HG03064 (cell line): Measurements from ENCODE around the gene UGGT2.
"Not testable (repeated sequence)": the region's sequence is repeated elsewhere in the genome, so short reads cannot be mapped to it uniquely, and the experiment has no call there.

Experiments used
- ATAC-seq: cut with Tn5 transposase; IDR thresholded peaks from one replicate; pipeline ENCODE4 v1.9.1; 2021; ENCODE audit warnings: low read depth; ENCODE audit not compliant: unreplicated experiment

The UGGT2 gene

DNA sequence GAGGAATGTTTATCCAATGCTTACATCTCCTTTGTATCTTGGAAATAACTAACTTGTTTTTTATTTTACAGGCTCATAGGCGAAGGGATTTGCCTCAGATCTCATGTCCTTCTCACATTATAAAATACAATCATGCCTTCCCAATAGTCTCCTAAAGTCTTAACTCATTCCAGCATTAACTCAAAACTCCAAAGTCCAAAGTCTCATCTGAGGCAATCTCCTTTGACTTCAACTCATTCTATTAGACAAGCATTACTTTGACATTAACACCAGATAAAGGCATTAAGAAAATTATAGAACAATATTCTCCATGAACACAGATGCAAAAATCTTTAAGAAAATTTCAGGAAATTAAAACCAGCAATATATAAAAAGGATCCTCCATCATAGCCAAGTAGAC is 238.7 kb downstream of the UGGT2 start:
- no peak for ATAC-seq

DNA sequence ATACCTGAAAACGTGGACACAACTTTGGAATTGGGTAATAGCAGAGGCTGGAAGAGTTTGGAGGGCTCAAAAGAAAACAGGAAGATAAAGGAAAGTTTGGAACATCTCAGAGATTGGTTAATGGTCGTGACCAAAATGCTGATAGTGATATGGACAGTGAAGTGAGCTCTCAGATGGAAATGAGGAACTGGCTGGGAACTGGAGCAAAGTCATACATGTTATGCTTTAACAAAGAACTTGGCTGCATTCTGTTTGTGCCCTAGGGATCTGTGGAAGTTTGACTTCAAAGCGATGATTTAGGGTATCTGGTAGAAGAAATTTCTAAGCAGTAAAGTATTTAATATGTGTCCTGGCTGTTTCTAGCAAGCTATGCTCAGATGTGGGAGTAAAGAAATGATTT is 240.1 kb downstream of the UGGT2 start:
- ATAC-seq: no peak

DNA sequence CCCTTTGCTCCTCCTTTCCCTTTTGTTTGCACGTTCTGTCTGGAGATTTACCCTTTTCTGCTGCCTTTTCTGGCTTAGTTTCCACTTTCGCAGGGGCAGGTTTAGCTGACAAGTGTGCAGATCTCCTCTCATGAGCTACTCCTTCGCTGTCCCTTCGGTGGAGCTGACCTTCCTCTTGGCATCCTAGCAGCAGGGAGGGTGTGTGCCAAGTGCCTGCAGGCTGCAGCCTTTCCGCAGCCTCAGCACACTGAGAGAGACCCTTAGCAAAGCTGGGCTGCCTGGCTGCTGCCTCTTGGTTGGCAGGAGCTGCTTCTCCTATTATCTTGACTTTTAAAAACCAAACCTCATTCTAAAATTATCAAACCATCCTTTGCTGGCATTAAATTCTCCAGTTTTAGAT is 243.8 kb downstream of the UGGT2 start:
- no peak for ATAC-seq

DNA sequence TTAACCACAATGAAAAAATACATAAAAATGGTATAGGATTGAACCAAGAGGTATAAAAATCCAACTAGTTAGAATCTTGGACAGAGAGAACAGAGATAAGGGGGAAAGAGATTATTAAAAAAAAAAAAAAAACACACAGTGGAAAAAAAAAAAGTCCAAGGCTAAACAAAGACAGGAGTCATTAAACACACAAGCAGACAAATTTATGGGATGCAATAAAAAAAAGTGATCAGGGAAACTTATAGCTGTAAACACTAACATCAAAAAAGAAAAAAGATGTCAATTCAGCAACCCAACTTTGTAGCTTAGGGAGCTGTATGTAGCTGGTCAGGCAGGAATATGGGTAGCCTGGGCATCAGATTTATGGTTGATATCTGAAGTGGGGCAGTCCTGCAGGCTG is 247.3 kb downstream of the UGGT2 start:
- ATAC-seq: no peak

DNA sequence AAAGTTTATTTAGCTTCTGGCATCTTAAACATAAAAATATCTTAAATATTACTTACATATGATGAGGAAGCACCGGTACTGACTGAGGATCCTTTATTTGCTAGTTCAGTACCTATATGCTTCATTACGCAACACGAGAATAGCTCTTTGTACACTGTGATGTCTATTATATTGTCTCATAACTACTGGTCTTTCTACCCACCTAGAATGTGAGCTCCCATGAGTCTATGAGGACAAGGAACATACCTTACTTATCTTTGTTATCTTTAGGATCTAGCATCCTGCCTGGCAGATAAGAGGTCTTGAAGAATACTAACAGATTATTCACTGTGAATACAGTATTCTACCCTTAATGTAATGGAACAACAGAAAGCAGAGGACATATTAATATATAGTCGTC is 251.4 kb downstream of the UGGT2 start:
- ATAC-seq: no peak

DNA sequence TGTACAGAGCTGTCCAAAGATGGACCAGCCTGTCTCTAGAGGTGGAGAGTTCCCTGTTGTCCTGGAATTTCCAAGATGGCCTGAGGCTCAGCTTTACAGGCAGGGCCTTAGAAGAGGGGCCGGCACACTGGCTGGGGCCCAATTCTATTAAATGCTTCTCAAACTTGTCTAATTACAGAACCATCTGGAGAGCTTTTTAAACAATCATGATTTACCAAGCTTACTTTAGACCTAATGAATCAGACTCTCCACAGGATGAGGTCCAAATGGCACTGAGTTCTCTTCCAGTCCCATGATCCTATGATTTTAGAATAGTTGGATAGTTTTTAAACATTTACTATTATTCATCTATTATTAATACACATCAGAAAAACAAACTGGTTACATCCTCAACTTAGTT is 252.8 kb downstream of the UGGT2 start:
- ATAC-seq: no peak

DNA sequence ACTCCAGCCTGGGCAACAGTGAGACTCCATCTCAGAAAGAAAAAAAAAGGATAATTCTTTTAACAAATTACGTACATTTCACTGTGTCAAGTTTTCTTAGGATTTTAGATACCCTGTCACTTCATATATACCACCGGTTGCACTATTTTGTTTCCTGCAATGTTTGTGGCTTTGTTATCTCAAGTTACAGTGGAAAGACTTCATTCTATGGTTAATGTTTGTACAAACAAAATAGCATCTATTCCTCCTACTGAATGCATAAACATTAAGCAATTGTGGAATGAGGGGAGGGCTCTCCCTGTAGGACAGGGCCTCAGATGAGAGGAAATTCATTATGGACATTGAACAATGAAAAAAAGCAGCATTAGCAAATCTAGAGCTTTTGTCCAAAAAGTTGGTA is 256.2 kb downstream of the UGGT2 start:
- ATAC-seq: no peak

DNA sequence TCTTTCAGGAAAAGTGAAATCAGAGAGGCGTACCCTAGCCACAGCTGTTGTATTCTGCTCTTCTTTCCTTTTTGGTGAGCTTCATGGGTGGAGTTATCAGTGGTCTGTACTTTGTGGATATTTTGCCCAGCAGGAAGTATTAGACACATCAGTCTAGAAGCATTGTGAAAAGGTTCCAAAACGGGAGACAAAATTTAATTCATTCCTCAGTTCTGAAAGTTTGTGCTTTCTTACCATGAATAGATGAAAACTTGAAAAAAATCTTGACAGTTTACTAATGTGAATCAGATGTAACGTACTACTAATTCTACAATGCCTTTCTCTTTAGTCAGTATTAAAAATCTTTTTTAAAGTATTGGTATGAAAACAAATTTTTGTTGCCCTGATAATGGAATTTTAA is 259.4 kb downstream of the UGGT2 start:
- ATAC-seq: no peak

DNA sequence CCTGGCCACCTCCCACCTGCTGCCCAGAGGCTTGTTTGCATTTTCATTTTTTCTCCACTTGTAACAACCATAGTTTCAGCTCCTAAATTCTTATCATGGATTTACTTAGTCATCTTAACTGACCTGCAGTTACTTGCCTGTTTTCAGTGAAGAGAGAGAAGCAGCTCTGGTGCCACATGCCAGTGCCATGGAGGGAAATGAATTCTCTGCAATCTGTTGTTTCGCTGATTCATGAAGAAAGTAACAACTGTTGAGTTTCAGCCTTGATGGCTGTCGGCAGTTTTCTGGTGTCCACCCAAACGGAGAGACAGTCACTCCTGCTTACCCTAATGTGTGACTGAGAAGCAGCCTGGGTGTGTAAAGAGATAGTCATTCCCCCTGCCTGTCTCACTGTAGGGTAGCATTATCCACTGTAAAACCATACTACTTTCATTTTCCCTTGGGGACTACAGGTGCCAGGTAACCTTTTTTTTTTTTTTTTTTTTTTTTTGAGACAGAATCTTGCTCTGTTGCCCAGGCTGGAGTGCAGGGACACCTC is 260.1 kb downstream of the UGGT2 start:
- no peak for ATAC-seq

DNA sequence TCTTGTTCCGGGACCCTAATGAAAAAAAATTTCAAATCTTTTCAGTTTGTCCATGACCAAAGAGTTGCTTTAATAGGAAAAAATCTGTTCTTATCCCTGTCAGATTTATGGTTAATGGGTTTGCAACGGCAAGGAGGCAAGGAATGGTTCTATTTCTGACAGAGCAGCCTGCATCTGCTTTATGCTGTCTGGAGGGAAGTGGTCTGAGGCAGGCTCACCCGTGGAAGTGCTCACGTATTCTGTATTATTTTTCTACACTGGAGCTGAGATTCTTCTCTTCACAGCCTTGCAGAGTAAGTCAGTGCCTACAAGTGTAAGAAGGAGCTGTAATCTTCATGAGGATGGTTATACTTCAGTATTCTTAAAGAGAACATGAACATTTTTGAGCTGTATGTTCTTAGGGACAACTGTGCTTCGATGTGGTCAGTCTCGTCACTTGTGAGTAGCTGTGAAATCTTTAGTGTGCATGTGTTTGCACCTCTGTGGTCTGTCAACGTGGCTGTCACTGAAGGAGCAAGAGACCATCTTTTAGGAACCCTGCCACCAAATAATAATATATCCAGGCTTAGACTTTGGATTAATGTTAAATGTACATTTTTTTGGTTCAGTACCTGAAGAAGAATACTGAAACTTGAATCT is 262.0 kb downstream of the UGGT2 start:
- no peak for ATAC-seq

DNA sequence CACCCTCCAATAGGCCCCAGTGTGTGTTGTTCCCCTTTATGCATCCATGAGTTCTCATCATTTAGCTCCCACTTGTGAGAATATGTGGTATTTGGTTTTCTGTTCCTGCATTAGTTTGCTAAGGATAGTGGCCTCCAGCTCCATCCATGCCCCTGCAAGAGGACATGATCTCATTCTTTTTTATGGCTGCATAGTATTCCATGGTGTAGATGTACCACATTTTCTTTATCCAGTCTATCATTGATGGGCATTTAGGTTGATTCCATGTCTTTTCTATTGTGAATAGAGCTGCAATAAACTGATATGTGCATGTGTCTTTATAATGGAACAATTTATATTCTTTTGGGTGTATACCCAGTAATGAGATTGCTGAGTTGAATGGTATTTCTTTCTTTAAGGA is 263.9 kb downstream of the UGGT2 start:
- ATAC-seq: not testable (repeated sequence)

DNA sequence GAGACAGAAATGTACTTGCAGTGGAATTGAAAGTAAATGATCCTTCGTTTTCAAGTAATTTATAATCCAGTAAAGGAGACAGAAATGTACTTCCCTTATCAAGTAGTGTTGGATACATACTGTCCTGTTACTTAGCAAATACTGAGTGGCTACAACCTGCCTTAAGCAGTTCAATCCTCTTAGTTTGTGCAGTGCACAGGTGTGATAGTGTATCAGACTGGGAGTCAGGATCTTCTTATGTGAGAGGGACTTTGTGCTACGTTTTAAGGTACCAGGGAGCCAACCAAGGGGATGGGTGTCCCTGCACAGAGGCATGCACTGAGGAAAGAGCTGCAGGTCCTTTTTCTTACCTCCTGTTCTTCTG is 265.1 kb downstream of the UGGT2 start:
- no peak for ATAC-seq

DNA sequence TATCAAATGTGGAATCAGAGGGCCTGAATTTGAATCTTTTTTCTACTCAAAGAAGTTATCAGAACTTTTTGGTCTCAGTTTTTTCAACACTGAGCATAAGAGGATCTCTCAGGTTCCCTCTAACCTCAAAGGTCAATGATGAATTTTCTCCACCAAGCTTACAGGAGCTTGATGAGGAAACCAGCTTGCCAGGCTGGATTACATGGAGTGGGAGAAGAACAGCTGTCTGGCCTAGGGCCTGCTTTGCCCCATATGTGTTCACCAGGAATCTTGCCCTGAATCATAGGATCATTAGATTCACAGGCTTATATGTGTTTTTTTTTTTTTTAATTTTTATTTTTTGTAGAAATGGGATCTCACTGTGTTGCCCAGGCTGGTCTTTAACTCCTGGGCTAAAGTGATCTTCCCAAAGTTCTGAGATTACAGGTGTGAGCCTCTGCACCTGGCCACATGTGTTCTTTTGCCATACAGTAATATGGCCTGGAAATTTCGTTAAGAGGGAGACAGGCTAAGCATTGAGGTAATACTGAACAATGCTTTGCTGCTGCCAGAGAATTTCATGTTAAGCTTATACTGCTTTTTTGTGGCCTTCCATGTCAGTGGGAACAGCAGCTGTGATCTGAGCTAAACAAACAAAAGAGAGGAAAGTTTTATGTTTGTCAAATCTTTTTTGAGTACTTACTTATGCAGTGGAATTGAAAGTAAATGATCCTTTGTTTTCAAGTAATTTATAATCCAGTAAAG is 265.7 kb downstream of the UGGT2 start:
- ATAC-seq: no peak

DNA sequence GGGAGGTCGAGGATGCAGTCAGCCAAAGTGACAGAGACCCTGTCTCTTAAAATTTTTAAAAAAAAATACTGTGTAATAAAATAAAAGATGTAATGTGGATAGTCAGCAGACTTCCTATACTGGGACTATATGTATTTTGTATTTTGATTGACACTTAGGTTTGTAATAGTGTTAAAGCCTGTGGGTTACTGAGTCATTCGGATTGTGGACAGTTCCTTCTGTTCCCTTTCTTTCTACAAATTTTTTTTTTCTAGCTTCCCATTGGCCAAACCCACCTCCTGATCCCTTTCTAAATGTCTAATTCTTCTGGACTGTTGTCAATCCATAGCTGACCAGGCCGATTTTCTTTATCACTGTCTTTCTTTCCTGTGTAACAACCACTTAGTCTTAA is 268.3 kb downstream of the UGGT2 start:
- no peak for ATAC-seq

DNA sequence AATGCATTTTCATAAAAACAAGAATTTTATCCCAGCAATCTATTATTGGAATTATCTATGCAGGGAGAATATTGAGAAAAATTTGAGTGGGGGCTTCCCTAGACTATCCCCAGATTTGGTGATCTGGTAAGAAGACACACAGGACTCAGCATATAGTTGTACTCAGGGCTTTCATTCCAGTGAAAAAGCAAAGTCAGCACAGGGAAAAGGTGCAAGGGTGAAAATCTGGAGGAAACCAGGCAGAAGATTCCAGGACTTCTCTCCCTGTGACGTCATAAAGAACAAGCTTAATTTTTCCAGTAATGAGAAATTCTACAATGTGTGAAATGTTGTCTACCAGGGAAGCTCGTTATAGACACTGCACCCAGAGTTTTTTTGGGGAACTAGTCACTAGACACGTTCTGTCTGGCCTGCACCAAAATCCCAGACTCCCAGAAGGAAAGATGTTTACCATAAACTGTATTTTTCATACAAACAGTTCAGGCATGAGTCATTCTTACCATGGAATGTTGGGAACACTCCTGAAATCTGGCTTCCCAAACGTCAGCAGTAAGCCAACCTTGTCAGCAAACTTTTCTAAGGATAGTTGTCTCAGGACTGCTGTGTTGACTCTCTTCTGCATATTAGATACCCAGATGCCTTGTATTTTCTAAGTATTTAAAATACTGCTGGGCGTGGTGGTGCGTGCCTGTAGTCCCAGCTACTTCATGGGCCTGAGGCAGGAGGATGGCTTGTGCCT is 268.9 kb downstream of the UGGT2 start:
- ATAC-seq: no peak

DNA sequence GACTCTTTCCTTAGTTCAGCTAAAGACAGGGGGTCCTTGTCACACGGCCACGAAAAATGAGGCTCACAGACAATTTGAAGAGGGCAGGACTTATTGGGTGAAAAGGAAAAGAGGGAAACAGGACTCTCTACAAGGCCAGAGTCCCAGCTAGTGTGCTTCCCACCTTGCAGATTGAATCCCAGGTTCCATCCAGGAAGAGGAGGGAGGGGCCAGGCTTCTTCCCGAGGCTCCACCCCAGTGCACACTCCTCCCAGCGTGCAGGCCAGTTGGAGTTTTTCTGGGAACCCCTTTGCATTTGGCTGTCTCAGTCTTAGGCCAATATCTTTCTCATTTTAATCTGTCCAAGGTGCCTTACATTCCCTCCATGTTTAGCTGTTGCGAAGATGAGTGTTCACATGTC is 269.5 kb downstream of the UGGT2 start:
- ATAC-seq: no peak

DNA sequence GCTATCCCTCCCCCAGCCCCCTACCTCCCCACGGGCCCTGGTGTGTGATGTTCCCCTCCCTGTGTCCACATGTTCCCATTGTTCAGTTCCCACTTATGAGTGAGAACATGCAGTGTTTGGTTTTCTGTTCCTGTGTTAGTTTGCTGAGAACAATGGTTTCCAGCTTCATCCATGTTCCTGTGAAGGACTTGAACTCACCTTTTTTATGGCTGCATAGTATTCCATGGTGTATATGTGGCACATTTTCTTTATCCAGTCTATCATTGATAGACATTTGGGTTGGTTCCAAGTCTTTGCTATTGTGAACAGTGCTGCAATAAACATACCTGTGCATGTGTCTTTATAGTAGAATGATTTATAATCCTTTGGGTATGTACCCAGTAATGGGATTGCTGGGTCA is 271.3 kb downstream of the UGGT2 start:
- not testable (repeated sequence) for ATAC-seq

DNA sequence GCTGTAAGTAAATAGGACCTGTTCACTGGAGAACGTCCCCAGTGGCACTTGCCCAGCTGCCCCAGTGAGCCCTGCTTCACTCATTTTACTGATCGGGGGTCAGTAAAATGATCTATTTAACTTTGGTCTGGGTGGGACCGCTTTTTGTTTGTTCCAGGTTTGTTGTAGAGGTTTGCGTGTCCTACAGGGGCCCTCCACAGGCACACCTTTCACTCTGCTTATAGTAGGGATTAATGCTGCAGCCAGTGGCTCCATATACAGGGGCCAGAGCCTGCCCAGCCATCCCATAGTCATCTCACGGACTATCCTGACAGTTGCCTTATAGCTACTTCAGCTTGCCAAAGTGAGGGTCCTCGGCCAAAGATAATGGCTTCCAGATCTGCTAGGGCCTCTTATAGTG is 272.2 kb downstream of the UGGT2 start:
- no peak for ATAC-seq

DNA sequence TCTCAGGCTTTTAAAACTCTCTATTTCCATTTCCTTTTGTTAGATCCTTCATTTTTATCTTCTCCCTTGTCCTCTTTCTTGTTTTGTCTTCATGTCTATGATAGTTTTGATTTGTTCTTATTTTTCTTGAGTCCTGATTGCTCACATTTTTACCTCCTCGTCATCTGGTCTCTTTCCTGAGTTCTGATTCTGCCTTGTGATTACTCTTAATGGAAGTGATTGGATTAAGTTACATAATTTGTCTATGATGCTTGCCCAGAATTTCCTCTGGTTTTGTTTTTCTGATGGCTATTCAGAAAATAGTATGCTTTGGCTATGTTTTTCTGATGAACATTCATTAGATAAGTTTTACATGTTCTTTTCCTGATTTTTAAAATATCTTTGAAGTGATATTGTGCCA is 273.7 kb downstream of the UGGT2 start:
- ATAC-seq: no peak

DNA sequence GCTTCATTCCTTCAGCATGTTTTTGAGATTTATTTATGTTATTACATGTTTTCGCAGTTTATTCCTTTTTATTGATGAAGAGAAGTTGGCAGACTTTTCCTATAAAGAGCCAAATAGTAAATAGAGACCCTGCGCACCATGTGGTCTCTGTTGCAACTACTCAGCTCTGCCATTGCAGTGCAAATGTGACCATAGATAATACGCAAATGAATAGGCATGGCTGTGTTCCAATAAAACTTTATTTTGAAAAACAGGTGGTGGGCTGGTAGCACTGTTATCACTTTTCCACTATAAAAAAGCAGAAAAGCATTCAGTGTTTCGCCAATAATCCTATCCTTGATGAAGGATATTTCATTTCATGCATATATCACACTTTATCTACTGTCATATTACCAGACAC is 281.3 kb downstream of the UGGT2 start:
- ATAC-seq: no peak

DNA sequence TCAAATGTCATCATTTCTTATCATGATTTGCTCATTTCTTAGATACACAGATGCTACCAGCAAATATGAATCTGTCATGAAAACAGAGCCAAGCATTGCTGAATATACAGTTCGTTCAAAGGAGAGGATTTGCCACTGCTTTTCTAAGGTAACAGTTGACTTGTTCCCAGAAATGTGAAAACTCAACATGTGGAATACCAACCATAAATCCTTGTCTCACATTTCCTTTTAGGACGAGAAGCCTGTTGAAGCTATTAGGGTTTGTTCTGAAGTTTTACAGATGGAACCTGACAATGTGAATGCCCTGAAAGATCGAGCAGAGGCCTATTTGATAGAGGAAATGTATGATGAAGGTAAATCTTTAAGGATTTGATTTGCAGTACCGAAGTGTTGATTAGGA is 289.6 kb downstream of the UGGT2 start:
- no peak for ATAC-seq

DNA sequence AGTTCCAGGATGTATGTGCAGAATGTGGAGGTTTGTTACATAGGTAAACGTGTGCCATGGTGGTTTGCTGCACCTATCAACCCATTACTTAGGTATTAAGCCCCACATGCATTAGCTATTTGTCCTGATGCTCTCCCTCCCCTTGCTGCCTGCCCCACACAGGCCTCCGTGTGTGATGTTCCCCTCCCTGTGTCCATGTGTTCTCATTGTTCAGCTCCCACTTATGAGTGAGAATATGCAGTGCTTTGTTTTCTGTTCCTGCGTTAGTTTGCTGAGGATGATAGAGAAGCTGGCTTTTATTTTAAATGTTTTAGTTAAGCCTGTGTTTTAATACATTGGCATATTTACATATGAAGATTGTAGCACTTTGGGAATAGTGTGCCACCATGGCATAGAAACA is 290.6 kb downstream of the UGGT2 start:
- ATAC-seq: not testable (repeated sequence)
